ENCODE data around the gene C1QTNF5. TPM values are rescaled to one million over a fixed set of nuclear protein-coding genes. Genes with fewer than 3 reads are reported as not detected.

Gene C1QTNF5
- total RNA-seq, 1 experiment from 2014 or later = 0.33 TPM

GRCh38 chr11:119314726-119315125, 26.0 kb downstream of the C1QTNF5 start:
- no CpG with 5 or more reads among the region's 18 CpGs for WGBS (ENCODE audit: extremely low coverage, insufficient read length, low lambda C conversion rate)
- no peak overlapping the region for H4K8ac ChIP-seq (replicated peaks; ENCODE audit: insufficient read length, low read depth, low read length)
- no peak overlapping the region for H3K56ac ChIP-seq (ENCODE audit: insufficient read length, low read depth, low read length)
- Mint-ChIP-seq H3K4me3 (peak overlapping the region; percentile 66 to 77; a peak in 2 of 5 replicates), H3K36me3 (ENCODE audit: insufficient read depth in 1 of 3, low read depth in 3 of 3) (peaks cover 0 to 31% (median 12%) of the 10 kb centered on the region in 3 experiments; a peak in 5 of 7 replicates), H3K9me3 (no peaks in the 10 kb centered on the region), H3K27me3 (ENCODE audit: low read depth) (peaks cover 38% of the 10 kb centered on the region), H3K4me1 (peaks cover 34 to 37% of the 10 kb centered on the region in 2 experiments), H3K27ac (no peak overlapping the region)
- peak overlapping the region; percentile 77 for H3K4me2 ChIP-seq (ENCODE audit: insufficient read depth, insufficient read length, low read length)
- no peak overlapping the region for H2BK120ac ChIP-seq (ENCODE audit: low read depth, low read length, poor library complexity, severe bottlenecking)
- H4K5ac ChIP-seq (ENCODE audit: insufficient read length, low read depth, low read length) = no peak overlapping the region
- no peak overlapping the region for H3T11ph ChIP-seq (ENCODE audit: low read length)
- H3K23me2 ChIP-seq (ENCODE audit: insufficient read length, low read depth, low read length, poor library complexity, severe bottlenecking) = peaks cover 22% of the 10 kb centered on the region
- H2BK15ac ChIP-seq (ENCODE audit: low read depth, low read length) = no peak overlapping the region
- H3K9ac ChIP-seq (ENCODE audit: extremely low read depth, insufficient read length, low read length) = no peak overlapping the region
- no peak overlapping the region for H2BK20ac ChIP-seq (ENCODE audit: low read depth, low read length, poor library complexity, severe bottlenecking)
- H4K20me1 ChIP-seq (ENCODE audit: control insufficient read depth, insufficient read depth, insufficient read length) = no peaks in the 10 kb centered on the region
- H2AFZ ChIP-seq (ENCODE audit: low read length) = no peak overlapping the region
- H2AK5ac ChIP-seq (ENCODE audit: insufficient read length, low read length) = no peak overlapping the region
- H3K4me1 ChIP-seq (ENCODE audit: insufficient read depth, low read length) = peaks cover 15% of the 10 kb centered on the region; the same call in 1 of the 2 replicates
- H3K14ac ChIP-seq (ENCODE audit: insufficient read depth, low read length) = no peak overlapping the region
- DNase-seq = no peak
- H3K4ac ChIP-seq (ENCODE audit: low read depth, low read length) = no peak overlapping the region
- no peak overlapping the region for H3K27ac ChIP-seq (ENCODE audit: insufficient read length, low read depth, low read length)
- no peaks in the 10 kb centered on the region for H3K79me1 ChIP-seq (ENCODE audit: insufficient read depth, low read depth, low read length, poor library complexity, severe bottlenecking)
- H2BK12ac ChIP-seq (ENCODE audit: insufficient read length, low read depth, low read length) = no peak overlapping the region
- H2BK5ac ChIP-seq (ENCODE audit: insufficient read length, low read length) = no peak overlapping the region
- no peak overlapping the region for H3K23ac ChIP-seq (ENCODE audit: insufficient read length, low read depth, low read length)
- H3K79me2 ChIP-seq (ENCODE audit: insufficient read depth, low read length) = no peaks in the 10 kb centered on the region
- H3K18ac ChIP-seq (ENCODE audit: insufficient read length, low read depth, low read length) = no peak overlapping the region
- H4K91ac ChIP-seq (ENCODE audit: insufficient read length, low read depth, low read length) = no peak overlapping the region
- TF ChIP-seq, protein P1, sequence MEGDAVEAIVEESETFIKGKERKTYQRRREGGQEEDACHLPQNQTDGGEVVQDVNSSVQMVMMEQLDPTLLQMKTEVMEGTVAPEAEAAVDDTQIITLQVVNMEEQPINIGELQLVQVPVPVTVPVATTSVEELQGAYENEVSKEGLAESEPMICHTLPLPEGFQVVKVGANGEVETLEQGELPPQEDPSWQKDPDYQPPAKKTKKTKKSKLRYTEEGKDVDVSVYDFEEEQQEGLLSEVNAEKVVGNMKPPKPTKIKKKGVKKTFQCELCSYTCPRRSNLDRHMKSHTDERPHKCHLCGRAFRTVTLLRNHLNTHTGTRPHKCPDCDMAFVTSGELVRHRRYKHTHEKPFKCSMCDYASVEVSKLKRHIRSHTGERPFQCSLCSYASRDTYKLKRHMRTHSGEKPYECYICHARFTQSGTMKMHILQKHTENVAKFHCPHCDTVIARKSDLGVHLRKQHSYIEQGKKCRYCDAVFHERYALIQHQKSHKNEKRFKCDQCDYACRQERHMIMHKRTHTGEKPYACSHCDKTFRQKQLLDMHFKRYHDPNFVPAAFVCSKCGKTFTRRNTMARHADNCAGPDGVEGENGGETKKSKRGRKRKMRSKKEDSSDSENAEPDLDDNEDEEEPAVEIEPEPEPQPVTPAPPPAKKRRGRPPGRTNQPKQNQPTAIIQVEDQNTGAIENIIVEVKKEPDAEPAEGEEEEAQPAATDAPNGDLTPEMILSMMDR (conservative IDR thresholded peaks at IDR 0.05) = no peak
- H3K27me3 ChIP-seq (ENCODE audit: insufficient read depth, low read length) = peaks cover 9% of the 10 kb centered on the region; the same call in 1 of the 2 replicates
- H3K9me3 ChIP-seq (ENCODE audit: control insufficient read depth, low read depth, low read length) = no peaks in the 10 kb centered on the region

Measured in H9 (cell line).